Ectodermal cell (in vitro differentiated cells): ENCODE data around the gene CETN2. TPM values are rescaled to one million over a fixed set of nuclear protein-coding genes. Genes with fewer than 3 reads are reported as not detected.

Experiments
- H3K27ac ChIP-seq: 2 replicates; pipeline ENCODE4 v1.7.0; 2013; ENCODE audit warnings: mild to moderate bottlenecking, low read depth, low read length; ENCODE audit not compliant: insufficient read depth, poor library complexity, severe bottlenecking
- H3K27me3 ChIP-seq: 2 replicates; pipeline ENCODE4 v1.7.0; 2013; ENCODE audit warnings: mild to moderate bottlenecking, low read length; ENCODE audit not compliant: insufficient read depth, control insufficient read depth, poor library complexity, severe bottlenecking
- H3K36me3 ChIP-seq: one replicate; pipeline ENCODE4 v1.7.0; 2013; ENCODE audit warnings: low read length; ENCODE audit not compliant: control insufficient read depth, insufficient read depth
- H3K4me1 ChIP-seq: one replicate; pipeline ENCODE4 v1.7.0; 2013; ENCODE audit warnings: low read length; ENCODE audit not compliant: control insufficient read depth, insufficient read depth
- H3K4me3 ChIP-seq: 2 replicates; pipeline ENCODE4 v1.7.0; 2013; ENCODE audit warnings: low read depth, low read length, control low read depth; ENCODE audit not compliant: insufficient read depth
- H3K9me3 ChIP-seq: 2 replicates; pipeline ENCODE4 v1.7.0; 2013; ENCODE audit warnings: mild to moderate bottlenecking, low read length, moderate library complexity; ENCODE audit not compliant: control insufficient read depth
- WGBS, 2 experiments: methylation state at CpG; one replicate each; pipeline ENCODE4 v1.1.7; 2013; ENCODE audit warnings: missing lambda C conversion rate in 2 of 2; 5-methylcytosine and 5-hydroxymethylcytosine counted together
- polyA plus RNA-seq, 4 experiments: library from polyadenylated mRNA; stranded (reverse); fragments of 50-300 nt; gene quantifications; one replicate each; pipeline ENCODE4 v1.2.3, GENCODE V29; 2013

The CETN2 gene
- 69.9 TPM for polyA plus RNA-seq (2013, experiment 1 of 4)
- polyA plus RNA-seq (2013, experiment 2 of 4), result 69.7 TPM
- polyA plus RNA-seq (2013, experiment 3 of 4), result 56.7 TPM
- polyA plus RNA-seq (2013, experiment 4 of 4), result 62.1 TPM

DNA sequence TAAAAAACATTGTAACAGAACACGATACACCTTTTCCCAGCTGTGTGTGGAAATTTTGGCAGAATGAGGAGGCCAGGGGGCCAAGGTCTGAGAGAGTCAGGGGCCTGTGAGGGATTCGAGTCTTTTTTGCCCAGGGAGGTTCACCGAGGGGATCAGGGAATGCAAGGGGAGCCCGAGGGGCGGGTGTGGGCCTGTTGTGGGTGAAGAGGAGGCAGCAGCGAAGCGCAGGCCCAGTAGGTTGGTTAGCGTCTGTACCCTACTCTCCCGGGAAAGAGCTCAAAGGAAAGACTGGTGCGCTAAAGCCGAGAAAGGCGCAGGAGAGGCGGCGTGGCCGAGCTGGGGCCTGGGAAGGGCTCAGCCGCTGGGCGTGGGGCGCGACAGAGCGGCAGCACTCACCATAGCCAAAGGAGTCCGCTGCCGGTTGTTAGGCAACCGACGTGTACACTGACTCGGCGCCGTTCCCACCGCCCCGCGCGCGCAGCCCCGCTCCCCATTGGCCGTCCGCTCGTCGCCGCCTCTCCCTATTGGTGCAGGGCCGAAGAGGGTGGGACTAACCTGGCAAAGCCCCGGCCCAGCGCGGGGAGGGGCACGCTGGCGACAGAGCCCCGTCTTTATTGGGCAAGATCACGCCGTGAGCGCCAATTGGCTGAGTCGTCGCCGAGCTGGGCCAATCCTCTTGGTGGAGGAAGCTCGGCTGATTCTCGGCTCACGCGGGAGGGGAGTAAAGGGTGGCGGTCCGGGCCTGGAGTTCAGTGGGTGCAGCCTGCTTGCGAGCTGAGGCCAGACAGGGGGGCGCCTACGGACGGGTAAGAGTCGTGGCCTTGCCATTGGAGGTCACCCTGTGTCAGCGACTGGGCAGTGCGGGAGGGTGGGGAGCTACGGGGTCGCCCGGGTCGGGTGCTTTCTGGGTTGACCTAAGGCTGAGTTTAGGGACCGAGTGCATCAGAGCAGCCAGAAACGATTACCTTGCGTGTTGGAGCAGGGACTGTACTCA lies at the start of gene CETN2, which contains the start of gene NSDHL:
TSS of gene CETN2 (minus strand) at position 446 of the 994 bp plus-strand sequence. CDS start at position 399, 47 bp downstream.
TSS of gene NSDHL (plus strand) at position 752 of the 994 bp plus-strand sequence. CDS start 15,262 bp downstream, outside the sequence.
- peak within 1 kb of the TSS; percentile 18 for H3K27ac ChIP-seq
- 1% methylated on average over 71 of the region's 71 CpGs for WGBS, 2 experiments
- no peaks in the 10 kb centered on the region for H3K36me3 ChIP-seq
- peaks cover 3% of the 10 kb centered on the region for H3K4me1 ChIP-seq
- H3K9me3 ChIP-seq, result no peaks in the 10 kb centered on the region
- H3K4me3 ChIP-seq, result peak within 1 kb of the TSS; percentile 68
- no peaks in the 10 kb centered on the region for H3K27me3 ChIP-seq

DNA sequence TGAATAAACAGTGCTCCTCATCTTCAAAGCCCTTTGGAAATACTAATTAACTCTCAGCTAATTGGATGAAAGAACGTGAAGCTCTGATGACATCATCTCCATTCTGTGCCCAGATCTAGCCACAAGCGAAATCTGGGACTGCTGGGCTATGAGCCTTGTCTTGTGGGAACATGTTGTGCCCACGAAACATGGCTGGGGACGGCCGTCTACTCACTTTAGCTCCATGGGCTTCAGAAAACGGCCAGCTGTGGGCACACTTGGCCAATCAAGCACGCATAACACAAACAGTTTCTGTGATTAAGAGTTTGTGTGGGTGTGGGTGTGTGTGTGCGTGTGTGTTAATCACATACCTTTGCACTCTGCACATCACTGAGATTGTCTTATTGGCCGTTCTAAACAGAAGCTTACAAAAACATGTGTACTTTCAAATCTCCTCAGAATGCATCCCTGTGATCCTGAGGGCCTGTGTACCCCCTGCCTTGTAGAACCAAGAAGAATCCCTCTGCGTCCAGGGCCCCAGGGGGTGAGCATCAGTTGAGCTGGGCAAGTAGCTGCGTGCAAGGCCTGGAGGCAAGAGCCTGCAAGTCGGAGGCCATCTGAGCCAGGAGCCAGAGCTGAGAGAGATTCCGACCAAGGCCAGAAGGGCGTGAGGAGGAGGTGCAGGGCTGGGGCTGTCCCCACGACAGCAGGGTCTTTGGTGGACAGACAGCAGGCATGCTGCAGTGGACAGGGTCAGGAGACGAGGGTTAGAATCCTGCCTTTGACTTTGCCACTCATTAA lies 48.6 kb upstream of the CETN2 start:
- H3K27me3 ChIP-seq, result no peaks in the 10 kb centered on the region
- H3K4me3 ChIP-seq, result no peak overlapping the region
- no peaks in the 10 kb centered on the region for H3K4me1 ChIP-seq
- no peaks in the 10 kb centered on the region for H3K9me3 ChIP-seq
- H3K27ac ChIP-seq, result no peak overlapping the region
- WGBS, 2 experiments, result 90 to 95% methylated on average over 14 to 16 of the region's 16 CpGs
- no peaks in the 10 kb centered on the region for H3K36me3 ChIP-seq

DNA sequence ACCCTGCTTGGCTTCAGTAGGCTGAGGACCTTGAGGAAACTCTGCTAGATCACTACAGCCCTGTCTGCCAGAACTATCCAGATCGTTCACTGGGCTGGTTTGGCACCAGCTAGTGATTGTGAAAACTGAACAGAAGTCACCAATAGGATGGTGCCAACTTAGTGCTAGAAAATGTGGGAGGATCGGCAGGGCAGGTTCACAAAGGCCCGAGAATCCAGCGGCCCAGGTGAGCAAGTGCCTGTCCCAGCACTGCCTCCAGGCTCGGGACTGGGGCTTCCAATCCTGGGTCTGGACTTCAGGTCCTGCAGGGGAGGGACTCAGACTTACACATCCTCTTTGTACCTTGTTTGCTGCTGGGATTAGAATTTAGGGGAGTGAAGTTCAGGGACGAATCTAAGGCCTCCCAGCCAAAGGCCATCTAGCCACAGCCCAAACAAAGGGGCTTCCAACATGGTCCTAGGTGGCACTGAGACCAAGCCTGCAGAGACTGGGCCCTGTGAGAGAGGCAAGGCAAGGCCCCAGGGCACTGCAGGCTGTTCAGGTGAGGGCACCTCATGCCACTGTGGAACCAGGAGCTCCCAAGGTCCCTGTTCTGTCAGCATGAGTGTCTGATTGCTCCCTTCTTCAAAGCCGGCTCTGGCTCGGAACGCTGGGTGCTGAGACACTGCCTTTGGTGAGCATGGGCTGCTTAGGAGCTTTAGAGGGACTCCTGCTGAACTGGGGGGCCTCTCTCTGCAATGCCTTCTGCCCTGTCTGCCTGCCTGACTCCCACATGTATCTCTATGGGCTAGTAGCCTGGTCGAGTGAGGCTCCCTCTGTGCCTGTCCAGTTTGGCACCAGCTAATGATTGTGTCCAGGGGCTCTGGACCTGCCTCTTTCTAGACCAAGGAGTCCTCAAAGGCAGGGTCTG lies 46.6 kb upstream of the CETN2 start:
- no peak overlapping the region for H3K4me3 ChIP-seq
- 89 to 93% methylated on average over 10 of the region's 10 CpGs for WGBS, 2 experiments

DNA sequence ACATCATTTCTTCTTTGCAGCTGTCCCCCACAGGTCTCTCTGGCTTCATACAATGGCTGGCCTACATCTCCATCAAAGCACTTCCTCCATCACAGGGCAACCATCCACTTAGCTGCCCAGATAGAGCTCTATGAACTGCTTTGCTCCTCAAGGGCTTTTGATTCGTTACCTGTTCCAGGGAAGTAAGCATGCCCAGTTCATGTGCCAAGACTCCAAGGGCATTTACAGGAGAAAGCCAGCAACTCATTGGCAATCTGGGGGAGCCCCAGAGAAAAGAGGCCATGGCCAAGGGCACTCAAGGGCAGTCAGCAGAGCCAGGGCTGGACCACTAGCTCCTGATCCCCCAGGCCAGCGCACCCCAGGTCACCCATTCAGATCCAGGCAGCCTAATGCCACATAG lies 42.8 kb upstream of the CETN2 start:
- H3K27ac ChIP-seq, result no peak overlapping the region
- no peak overlapping the region for H3K4me3 ChIP-seq
- H3K4me1 ChIP-seq, result no peaks in the 10 kb centered on the region
- no peaks in the 10 kb centered on the region for H3K9me3 ChIP-seq
- H3K36me3 ChIP-seq, result no peaks in the 10 kb centered on the region
- WGBS, 2 experiments, result 96% methylated on average over 1 to 2 of the region's 2 CpGs
- H3K27me3 ChIP-seq, result no peaks in the 10 kb centered on the region

More for the DNA sequence above, 46.6 kb upstream of the CETN2 start:
- no peaks in the 10 kb centered on the region for H3K36me3 ChIP-seq
- no peaks in the 10 kb centered on the region for H3K4me1 ChIP-seq
- no peak overlapping the region for H3K27ac ChIP-seq
- no peaks in the 10 kb centered on the region for H3K9me3 ChIP-seq
- no peaks in the 10 kb centered on the region for H3K27me3 ChIP-seq

DNA sequence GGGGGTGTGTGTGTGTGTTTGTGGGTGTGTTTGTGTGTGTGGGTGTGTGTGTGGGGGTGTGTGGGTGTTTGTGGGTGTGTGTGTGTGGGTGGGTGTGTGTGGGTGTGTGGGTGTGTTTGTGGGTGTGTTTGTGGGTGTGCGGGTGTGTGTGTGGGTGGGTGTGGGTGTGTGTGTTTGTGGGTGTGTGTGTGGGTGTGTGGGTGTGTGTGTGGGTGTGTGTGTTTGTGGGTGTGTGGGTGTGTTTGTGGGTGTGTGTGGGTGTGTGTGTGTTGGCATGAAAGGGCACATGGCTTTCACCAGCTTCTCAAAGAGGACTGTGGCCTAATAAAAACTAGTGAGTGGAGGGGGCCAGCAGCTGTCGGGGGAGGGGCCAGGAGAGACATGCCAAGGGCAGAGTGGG lies 42.0 kb upstream of the CETN2 start:
- no peak overlapping the region for H3K27ac ChIP-seq
- no peaks in the 10 kb centered on the region for H3K27me3 ChIP-seq
- no peaks in the 10 kb centered on the region for H3K9me3 ChIP-seq
- H3K4me1 ChIP-seq, result no peaks in the 10 kb centered on the region
- 97 to 100% methylated on average over 1 to 2 of the region's 2 CpGs for WGBS, 2 experiments
- H3K4me3 ChIP-seq, result no peak overlapping the region
- H3K36me3 ChIP-seq, result no peaks in the 10 kb centered on the region

DNA sequence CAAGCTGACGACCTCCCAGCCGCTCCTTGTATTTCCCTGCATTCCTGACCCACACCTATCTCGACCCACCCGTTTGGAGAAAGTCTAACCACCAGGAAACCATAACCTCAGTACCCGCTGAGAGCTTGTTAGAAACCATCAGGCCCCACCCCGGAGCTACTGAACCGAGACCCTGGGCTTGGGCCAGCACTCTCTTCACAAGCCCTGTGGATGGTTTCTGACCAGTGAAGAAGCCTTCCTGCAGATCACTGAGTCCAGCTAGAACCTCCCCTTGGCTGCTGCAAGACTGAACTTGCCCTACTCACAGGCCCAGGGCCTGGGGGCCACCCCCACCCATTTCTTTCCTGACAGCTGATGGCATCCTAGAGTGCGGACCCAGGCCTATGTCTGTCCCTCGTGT lies 40.7 kb upstream of the CETN2 start:
- WGBS, 2 experiments, result 86 to 91% methylated on average over 9 of the region's 9 CpGs
- Histone ChIP-seq H3K27ac (no peak overlapping the region), H3K36me3 (no peaks in the 10 kb centered on the region), H3K27me3 (no peaks in the 10 kb centered on the region), H3K4me3 (no peak overlapping the region), H3K9me3 (no peaks in the 10 kb centered on the region), H3K4me1 (no peaks in the 10 kb centered on the region)

DNA sequence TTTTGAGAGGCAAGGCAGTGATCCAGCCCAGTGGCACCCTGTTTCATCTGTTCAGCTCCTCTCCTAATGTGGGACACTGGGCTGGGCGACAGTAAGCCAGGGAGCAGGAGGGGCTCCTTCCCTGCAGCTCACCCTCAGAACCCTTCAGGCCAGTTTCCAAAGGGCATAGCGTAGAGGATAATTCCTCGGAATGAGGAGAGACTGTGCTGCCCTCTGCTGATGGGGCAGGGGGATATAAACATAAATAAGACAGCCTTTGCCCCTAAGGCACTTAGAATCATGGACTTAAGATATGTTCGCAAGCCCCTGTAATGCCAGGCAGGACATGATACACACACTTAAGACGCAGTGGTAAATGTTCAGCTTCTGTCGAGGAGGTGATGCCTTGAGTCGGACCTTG lies 39.4 kb upstream of the CETN2 start:
- no peaks in the 10 kb centered on the region for H3K36me3 ChIP-seq
- H3K4me1 ChIP-seq, result no peaks in the 10 kb centered on the region
- no peaks in the 10 kb centered on the region for H3K27me3 ChIP-seq
- H3K27ac ChIP-seq, result no peak overlapping the region
- no peaks in the 10 kb centered on the region for H3K9me3 ChIP-seq
- H3K4me3 ChIP-seq, result no peak overlapping the region
- WGBS, 2 experiments, result 84 to 90% methylated on average over 6 to 7 of the region's 7 CpGs

DNA sequence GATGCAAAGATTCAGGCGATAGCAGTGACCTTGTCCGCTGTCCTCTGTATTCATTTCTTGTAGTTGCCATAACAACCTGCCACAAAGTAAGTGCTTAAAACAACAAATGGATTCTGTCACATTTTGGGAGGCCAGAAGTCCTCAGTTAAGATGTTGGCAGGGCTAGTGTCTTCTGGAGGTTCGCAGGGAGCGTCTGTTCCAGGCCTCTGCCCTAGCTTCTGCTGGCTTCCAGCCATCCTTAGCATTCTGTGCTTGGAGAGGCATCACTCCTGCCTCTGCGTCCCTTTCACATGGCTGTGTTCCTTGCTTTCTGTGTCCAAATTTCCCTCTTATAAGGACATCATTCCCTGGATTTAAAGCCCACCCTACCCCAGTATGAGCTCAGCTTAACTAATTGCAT lies 35.8 kb upstream of the CETN2 start:
- Histone ChIP-seq H3K36me3 (no peaks in the 10 kb centered on the region), H3K9me3 (no peaks in the 10 kb centered on the region), H3K4me3 (no peak overlapping the region), H3K27ac (no peak overlapping the region), H3K27me3 (no peaks in the 10 kb centered on the region), H3K4me1 (no peaks in the 10 kb centered on the region)
- WGBS, 2 experiments, result 94 to 96% methylated on average over 5 of the region's 5 CpGs

GRCh38 chrX:152865232-152865920 lies 34.8 kb upstream of the CETN2 start:
- Histone ChIP-seq H3K27ac (no peak overlapping the region), H3K9me3 (no peaks in the 10 kb centered on the region), H3K4me1 (no peaks in the 10 kb centered on the region), H3K36me3 (no peaks in the 10 kb centered on the region), H3K27me3 (no peaks in the 10 kb centered on the region), H3K4me3 (no peak overlapping the region)
- 92 to 94% methylated on average over 17 of the region's 17 CpGs for WGBS, 2 experiments
